ENCODE data around the gene MTRF1L.
A peak's percentile ranks its signal among the peaks of the same experiment; 100 is the strongest.

The MTRF1L gene

GRCh38 chr6:152959333-152959732 lies 43.2 kb downstream of the MTRF1L start:
- Mint-ChIP-seq H3K4me1 (no peaks in the 10 kb centered on the region), H3K27ac (no peak overlapping the region), H3K4me3 (no peak overlapping the region), H3K9me3 (no peaks in the 10 kb centered on the region), H3K27me3 (peaks cover 16% of the 10 kb centered on the region)
- no peak for DNase-seq
- ATAC-seq: no peak

DNA sequence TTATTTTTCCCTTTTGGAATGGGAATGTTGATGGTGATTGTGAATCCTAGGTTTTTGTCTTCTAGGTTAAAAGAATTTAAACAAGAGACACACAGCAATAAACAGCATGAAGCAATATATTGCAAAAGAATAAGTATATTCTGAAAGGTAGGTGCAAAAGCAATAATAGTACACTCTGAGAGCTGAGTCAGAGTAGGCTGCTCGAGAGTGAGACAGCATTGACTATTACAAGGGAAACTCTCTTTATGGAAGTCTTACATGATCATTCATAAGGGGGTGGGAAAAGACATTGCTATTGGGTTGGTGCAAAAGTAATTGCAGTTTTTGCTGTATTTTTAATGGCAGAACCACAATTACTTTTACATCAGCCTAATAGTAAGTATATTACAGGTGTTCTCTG lies 44.7 kb downstream of the MTRF1L start:
- Mint-ChIP-seq H3K27me3 (peaks cover 16% of the 10 kb centered on the region), H3K27ac (no peak overlapping the region), H3K9me3 (no peaks in the 10 kb centered on the region), H3K4me1 (no peaks in the 10 kb centered on the region), H3K4me3 (no peak overlapping the region)
- no peak for ATAC-seq
- no peak for DNase-seq

- Mint-ChIP-seq H3K4me1 (peaks cover 7% of the 10 kb centered on the region), H3K9me3 (no peaks in the 10 kb centered on the region), H3K27ac (no peak overlapping the region), H3K4me3 (no peak overlapping the region), H3K27me3 (peaks cover 10% of the 10 kb centered on the region)
- ATAC-seq: no peak
- DNase-seq: no peak
These were observed 48.1 kb downstream of the MTRF1L start for GRCh38 chr6:152954443-152954842.

GRCh38 chr6:152952866-152953509 lies 49.5 kb downstream of the MTRF1L start:
- Mint-ChIP-seq H3K4me1 (peaks cover 7% of the 10 kb centered on the region), H3K27ac (no peak overlapping the region), H3K9me3 (no peaks in the 10 kb centered on the region), H3K4me3 (no peak overlapping the region), H3K27me3 (peaks cover 10% of the 10 kb centered on the region)
- no peak for ATAC-seq
- DNase-seq: no peak

DNA sequence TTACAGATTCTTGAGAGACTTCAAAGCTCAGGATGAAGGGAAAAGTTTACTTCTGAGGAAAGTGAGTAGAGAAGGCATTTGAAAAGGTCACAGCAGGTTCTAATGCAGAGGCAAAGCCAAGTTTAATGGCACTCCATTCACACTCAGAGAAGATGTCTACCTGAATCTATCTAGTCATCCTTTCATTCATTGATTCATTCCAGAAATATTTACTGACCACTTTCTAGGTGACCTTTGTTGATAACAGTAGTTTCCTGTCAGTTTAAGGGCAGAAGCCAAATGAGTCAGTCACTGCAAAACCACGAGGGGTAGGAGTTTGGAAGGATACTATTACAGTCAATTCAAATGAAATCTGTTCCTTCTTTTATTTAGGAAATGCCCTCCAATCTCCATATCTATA lies 50.5 kb downstream of the MTRF1L start:
- ATAC-seq: peak; percentile 75
- H3K4me3 Mint-ChIP-seq: no peak overlapping the region
- no peak overlapping the region for H3K27ac Mint-ChIP-seq
- no peak for DNase-seq
- no peaks in the 10 kb centered on the region for H3K9me3 Mint-ChIP-seq
- H3K4me1 Mint-ChIP-seq: peaks cover 7% of the 10 kb centered on the region
- peaks cover 16% of the 10 kb centered on the region for H3K27me3 Mint-ChIP-seq

GRCh38 chr6:152950240-152950639 lies 52.3 kb downstream of the MTRF1L start:
- no peak overlapping the region for H3K27ac Mint-ChIP-seq
- H3K4me1 Mint-ChIP-seq: peaks cover 7% of the 10 kb centered on the region
- ATAC-seq: no peak
- peaks cover 10% of the 10 kb centered on the region for H3K27me3 Mint-ChIP-seq
- no peaks in the 10 kb centered on the region for H3K9me3 Mint-ChIP-seq
- no peak for DNase-seq
- no peak overlapping the region for H3K4me3 Mint-ChIP-seq

DNA sequence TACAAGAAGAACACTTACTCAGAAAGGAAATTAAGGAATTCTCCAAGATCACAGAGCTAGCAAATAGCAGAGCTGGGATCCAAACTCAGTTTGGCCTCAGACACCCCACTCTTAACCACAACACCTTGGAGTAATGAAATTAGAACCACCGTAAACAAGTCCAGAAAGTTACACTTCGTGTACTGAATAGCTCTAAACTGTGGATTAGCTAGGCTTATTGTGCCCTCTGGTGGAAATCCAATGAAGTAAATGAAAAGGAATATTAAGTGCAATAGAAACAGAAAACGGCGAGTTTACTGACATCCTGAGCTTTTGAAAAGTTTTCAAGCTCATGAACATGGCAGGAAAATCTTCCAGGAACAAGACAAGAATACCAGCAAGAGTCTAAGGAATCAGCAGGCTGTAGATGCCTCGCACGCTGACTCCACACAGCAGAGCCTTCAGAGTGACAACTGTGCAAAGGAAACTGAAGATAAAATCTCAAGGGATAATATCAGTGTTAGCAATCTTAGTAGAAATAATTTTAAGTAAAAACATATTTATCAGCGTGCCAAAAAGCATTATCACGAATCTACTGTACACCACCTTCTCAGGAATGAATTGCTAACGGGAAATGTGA lies 54.2 kb downstream of the MTRF1L start:
- ATAC-seq (peak; percentile 79), DNase-seq (peak in 1 of 2 donors; percentile 13)
- no peak overlapping the region for H3K27ac Mint-ChIP-seq
- no peaks in the 10 kb centered on the region for H3K9me3 Mint-ChIP-seq
- peaks cover 10% of the 10 kb centered on the region for H3K27me3 Mint-ChIP-seq
- H3K4me1 Mint-ChIP-seq: peaks cover 7% of the 10 kb centered on the region
- peak overlapping the region in 1 of 2 donors; percentile 16 for H3K4me3 Mint-ChIP-seq

DNA sequence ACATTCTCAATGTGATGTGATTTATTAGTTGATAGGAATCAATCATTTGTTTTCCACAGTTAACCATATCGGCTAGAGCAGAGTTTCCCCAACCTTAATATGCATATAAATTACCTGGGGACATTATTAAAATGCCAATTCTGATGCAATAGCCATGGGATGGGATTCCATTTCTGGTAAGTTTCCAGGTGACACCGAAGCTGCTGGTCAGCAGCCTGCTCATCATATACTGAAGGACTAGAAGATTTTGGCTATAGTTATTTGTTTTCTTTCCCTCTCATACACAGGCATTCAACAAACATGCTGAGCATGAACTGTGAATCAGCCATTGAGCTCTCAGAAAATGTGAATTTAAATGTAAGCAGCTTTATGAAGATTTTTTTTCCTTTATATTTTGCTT lies 55.5 kb downstream of the MTRF1L start:
- Mint-ChIP-seq H3K4me1 (peaks cover 4% of the 10 kb centered on the region), H3K9me3 (no peaks in the 10 kb centered on the region), H3K4me3 (no peak overlapping the region), H3K27me3 (peaks cover 10% of the 10 kb centered on the region), H3K27ac (no peak overlapping the region)
- DNase-seq: no peak
- ATAC-seq: no peak

DNA sequence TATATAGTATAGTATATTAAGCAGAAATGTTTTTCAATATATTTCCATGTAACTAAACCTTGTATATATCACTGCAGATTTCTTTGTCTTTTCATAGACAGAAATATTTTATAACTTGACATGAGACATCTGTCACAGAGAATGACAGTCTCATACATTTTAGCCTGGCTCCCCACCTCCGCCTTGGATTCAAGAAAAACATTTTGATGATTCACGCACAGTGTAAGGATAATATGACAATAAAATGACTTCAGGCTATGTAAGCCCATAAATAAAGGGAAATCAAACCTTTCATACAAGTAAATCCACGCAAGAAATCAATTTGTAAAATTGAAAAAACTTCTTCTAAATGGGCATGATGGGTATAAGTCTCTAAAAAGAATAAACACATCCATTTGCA lies 56.0 kb downstream of the MTRF1L start:
- Mint-ChIP-seq H3K9me3 (no peaks in the 10 kb centered on the region), H3K27me3 (peaks cover 10% of the 10 kb centered on the region), H3K27ac (no peak overlapping the region), H3K4me3 (no peak overlapping the region), H3K4me1 (no peaks in the 10 kb centered on the region)
- ATAC-seq: no peak
- no peak for DNase-seq

DNA sequence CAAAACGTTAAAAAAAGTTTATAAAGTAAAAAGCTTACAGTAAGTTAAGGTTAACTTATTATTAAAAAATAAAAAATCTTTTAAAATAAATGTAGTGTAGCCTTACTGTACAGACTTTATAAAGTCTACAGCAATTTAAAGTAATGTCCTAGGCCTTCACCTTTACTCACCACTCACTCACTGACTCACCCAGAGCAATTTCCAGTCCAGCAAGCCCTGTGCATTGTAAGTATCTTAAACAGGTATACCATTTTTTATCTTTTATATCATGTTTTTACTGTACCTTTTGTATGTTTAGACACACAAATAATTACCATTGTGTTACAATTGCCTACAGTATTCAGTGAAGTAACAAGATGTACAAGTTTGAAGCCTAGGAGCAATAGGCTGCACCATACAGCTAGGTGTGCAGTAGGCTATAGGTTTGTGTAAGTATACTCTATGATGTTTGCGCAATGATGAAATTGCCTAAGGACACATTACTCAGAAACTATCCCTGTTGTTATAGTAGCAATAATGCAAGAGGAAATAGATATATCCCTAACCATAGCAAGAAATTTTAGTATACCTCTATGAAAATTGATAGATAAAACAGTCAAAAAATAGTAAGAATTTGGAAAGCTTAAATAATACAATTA lies 59.1 kb downstream of the MTRF1L start:
- Mint-ChIP-seq H3K4me1 (no peaks in the 10 kb centered on the region), H3K27me3 (peaks cover 17% of the 10 kb centered on the region), H3K4me3 (no peak overlapping the region), H3K27ac (no peak overlapping the region), H3K9me3 (no peaks in the 10 kb centered on the region)
- no peak for DNase-seq
- no peak for ATAC-seq

- Mint-ChIP-seq H3K27me3 (peaks cover 13% of the 10 kb centered on the region), H3K4me3 (no peak overlapping the region), H3K27ac (no peak overlapping the region), H3K9me3 (no peaks in the 10 kb centered on the region), H3K4me1 (no peaks in the 10 kb centered on the region)
- ATAC-seq (no peak), DNase-seq (no peak)
These were observed 60.1 kb downstream of the MTRF1L start for GRCh38 chr6:152942319-152942869.

DNA sequence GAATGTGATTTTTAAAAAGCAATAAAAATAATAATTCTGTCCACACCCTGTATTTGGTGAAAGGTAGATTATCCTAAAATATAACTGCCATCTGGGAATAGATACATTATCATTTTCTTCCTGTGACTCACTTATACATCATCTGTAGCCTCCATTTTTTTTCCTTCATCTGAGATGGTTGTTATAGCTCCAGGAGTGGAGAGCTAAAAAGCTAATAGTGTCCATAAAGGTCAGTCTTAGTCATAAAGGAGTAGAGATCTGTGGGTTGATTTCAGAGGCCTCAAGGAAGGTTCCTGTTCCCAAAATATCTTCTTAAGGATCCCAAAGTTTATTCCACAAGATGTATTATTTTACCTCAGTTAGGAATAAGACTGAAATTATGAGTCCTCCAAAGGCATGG lies 60.8 kb downstream of the MTRF1L start:
- DNase-seq: no peak
- Mint-ChIP-seq H3K27me3 (peaks cover 15% of the 10 kb centered on the region), H3K4me3 (no peak overlapping the region), H3K9me3 (no peaks in the 10 kb centered on the region), H3K27ac (no peak overlapping the region), H3K4me1 (no peaks in the 10 kb centered on the region)
- ATAC-seq: no peak

Measured in stimulated activated naive CD8-positive, alpha-beta T cell treated with anti-CD3 and anti-CD28 coated beads, Interleukin-15, amount 100 ng/mL, for 72 hours (primary cell).